Measurements from ENCODE around the gene MIGA2. TPM values are rescaled to one million over a fixed set of nuclear protein-coding genes. Genes with fewer than 3 reads are reported as not detected.
"Not testable (repeated sequence)": the region's sequence is repeated elsewhere in the genome, so short reads cannot be mapped to it uniquely, and the experiment has no call there.

Gene MIGA2, protein sequence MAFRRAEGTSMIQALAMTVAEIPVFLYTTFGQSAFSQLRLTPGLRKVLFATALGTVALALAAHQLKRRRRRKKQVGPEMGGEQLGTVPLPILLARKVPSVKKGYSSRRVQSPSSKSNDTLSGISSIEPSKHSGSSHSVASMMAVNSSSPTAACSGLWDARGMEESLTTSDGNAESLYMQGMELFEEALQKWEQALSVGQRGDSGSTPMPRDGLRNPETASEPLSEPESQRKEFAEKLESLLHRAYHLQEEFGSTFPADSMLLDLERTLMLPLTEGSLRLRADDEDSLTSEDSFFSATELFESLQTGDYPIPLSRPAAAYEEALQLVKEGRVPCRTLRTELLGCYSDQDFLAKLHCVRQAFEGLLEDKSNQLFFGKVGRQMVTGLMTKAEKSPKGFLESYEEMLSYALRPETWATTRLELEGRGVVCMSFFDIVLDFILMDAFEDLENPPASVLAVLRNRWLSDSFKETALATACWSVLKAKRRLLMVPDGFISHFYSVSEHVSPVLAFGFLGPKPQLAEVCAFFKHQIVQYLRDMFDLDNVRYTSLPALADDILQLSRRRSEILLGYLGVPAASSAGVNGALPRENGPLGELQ
- total RNA-seq: 18.4 TPM

DNA sequence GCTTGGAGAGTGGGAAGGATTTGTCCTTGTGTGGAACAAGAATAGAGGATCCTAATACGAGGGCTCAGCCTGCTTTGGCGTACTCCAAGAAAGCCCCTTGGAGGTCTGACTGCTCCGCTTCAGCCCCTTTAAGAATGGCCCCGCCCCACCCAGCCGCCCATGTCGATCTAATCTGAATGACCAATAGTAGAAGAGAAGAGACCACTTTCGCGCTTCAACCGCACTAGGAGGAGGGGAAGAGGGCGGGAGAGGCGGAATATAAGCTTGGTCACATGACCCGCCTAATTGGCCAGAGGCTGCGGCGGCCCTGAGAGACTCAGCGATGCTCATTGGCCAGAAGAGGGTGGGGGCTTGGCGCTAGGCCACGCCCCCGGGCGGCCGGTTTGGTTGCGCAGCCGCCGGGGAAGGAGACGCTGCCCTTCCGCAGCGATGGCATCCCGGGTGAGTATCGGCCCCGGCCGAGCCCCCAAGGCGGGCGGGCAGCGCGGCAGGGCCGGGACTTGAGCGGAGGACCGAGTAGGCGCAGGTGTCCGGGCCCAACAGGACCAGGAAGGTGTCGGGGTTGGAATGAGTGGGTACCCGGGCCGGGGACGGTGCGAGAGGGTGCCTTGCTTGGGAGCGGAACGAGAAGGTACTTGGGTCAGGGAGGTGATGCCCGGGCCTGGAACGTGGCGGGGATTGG lies at the start of gene MIGA2:
Gene MIGA2, plus strand, starts transcription at position 386 of the 682 bp plus-strand sequence. CDS start 3,969 bp downstream, outside the sequence.
- peak; percentile 97 for DNase-seq

DNA sequence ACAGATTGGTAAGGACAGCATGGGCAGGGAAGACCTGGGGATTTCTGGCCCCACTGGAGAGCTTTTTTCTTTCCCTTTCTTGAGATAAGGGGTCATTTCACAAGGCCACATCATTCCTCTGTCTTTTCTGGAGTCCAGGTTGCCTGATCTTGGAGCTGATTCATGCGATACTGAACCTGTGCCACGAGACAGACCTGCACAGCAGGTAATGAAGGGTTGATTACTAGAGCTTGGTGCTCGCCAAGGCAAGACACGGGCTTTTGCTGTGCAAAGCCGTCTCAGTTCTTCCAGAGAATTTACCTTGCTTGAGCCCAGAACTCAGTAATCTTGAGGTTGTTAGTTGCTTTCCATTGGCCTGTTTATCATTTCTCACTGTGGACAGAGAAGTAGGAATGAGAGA lies 49.8 kb upstream of the MIGA2 start:
- no peak for DNase-seq

DNA sequence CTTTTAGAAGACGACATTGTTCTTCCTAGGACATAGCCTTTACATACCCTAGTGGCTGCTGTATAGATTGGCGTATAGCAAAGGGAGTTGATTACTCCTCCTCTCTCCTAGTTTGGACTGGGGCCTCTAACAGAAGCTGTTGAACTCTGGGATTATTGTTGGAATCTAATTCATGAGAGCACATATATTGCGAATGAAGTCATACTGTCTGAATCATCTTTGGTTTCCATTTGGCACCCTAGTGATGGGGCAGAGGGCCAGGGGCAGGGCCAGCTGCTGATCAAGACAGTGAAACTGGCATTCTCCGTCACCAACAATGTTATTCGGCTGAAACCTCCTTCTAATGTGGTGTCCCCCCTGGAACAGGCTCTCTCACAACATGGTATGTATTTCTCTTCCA lies 48.6 kb upstream of the MIGA2 start:
- DNase-seq: no peak

DNA sequence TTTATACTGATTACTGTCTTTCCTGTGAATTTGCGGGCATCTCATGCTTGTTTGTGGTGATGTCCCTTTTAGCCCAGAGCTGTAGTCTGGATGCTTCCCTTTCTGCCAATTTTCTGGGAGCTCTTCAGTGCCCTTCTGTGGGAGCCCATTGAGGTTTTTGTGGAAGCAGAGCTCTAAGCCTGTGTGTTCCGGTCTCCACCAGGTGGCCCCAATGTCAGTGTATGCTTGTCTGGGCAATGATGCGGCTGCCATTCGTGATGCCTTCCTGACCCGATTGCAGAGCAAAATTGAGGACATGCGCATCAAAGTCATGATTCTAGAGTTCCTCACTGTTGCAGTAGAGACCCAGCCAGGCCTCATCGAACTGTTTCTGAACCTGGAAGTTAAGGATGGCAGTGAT lies 43.4 kb upstream of the MIGA2 start:
- peak; percentile 24 for DNase-seq

DNA sequence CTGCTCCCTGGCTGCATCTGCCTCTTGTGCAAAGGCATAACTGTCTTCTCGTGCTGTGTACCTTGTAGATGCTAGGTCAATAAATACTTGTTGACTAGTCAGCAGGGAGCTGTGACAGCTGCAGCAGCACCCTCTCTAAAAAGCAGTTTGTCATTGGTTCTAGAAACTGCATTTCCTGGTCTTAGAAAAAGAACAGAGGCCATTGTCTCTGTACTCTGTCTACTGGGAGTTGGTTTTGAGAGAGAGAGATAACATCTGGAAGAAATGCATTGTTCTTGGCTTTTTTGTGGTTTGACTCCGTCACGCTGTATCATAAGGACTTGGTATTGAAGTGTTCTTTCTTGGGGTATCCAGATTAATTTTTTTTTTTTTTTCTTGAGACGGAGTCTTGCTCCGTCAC lies 40.6 kb upstream of the MIGA2 start:
- DNase-seq: no peak

DNA sequence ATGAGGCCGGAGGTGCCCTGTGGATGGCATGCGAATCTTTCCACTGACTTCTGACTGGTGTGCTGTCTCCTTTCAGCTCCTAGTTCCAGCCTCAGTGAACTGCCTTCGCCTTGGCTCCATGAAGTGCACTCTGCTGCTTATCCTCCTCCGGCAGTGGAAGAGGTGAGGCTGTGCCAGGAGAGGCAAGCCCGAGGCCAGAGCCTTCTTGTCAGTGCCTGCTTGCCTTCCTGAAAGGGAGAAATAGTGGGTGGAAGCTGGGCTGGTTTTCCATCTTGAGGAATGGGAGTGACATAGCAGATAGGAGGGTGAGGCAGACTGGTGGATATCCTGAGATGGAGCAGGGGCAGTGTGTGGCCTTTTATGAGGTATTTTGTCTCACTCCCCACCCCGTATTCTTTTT lies 38.0 kb upstream of the MIGA2 start:
- no peak for DNase-seq

DNA sequence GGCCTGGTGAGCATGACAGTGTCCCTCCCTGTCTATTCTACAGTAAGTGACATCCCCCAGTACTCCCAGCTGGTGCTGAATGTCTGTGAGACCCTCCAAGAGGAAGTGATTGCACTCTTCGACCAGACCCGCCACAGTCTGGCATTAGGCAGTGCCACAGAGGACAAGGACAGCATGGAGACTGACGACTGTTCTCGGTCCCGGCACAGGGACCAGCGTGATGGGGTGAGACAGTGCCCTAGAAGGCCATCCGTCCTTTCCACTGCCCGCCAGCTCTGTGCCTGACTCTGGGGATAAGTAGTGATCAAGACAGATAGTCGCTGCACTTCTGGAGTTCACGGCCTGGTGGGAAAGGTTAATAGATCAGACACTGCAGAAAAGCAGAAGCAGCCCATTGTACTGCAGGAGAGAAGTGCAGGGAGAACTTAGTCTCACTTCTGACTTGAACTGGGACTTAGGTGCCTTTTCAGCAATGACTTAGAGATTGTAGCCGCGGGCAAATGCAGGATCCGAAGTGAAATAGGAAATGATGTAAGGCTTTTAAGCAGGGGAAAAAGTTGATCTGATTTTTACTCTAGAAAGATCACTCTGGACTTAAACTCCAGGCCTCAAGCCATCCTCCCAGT lies 36.7 kb upstream of the MIGA2 start:
- no peak for DNase-seq

DNA sequence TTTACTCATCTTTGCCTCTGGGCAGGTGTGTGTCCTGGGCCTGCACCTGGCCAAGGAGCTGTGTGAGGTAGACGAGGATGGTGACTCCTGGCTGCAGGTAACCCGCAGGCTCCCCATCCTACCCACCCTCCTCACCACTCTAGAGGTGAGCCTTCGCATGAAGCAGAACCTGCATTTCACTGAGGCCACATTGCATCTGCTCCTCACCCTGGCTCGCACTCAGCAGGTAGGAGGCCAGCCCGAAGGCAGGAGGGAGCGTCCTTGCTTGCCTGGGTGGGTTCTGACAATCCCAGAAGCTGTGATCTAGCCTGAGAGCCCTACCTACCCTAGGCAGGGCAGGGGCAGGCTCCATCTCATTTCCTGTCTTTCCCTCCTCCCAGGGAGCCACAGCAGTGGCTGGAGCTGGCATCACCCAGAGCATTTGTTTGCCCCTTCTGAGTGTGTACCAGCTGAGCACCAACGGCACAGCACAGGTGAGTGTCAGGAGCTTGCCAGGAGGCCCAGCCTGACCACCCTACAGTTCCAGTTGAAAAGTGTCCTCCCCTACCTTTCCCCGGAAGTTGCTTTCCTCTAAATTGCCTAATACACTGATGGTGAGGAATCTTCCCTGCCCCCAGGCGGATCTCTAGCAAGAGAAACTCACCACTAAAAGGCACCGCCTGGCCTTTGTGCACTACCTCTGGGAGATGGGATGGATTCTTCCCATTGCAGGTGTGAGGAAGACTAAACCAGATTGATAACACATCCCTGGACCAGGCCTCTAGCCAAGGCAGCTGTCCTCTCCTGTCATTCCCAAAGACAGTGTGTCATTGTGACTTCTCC lies 34.7 kb upstream of the MIGA2 start:
- no peak for DNase-seq

DNA sequence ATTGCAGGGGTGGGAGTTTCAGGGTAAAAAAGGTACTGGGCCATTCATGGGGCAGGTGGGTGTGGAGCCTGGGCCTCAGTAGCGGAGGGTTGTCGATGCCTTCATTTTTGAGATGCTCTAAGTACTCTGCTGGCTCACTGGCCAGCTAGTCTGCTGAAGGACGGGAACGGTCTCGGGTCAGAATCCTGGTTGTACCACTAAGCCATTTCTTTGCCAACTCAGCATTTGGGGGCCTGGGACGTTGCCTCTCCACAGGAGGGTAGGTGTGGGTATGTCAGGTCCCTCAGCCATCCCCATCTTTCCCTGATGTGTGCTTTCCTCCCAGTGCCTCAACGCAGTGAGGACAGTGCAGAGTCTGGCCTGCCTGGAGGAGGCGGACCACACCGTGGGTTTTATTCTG lies 33.4 kb upstream of the MIGA2 start:
- DNase-seq: no peak

DNA sequence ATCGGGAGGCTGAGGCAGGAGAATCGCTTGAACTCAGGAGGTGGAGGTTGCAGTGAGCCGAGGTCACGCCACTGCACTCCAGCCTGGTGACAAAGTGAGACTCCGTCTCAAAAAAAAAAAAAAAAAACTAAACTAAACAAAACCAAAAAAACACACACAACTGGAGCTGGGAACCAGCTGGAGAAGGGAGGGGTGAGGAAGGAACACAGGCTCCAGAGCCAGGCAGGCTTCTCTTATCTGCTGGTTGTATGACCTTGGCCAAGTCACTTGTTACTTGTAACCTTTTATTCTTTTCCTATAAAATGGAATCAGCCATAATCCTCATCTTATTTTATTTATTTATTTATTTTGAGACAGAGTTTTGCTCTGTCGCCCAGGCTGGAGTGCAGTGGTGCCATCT lies 32.3 kb upstream of the MIGA2 start:
- not testable (repeated sequence) for DNase-seq

DNA sequence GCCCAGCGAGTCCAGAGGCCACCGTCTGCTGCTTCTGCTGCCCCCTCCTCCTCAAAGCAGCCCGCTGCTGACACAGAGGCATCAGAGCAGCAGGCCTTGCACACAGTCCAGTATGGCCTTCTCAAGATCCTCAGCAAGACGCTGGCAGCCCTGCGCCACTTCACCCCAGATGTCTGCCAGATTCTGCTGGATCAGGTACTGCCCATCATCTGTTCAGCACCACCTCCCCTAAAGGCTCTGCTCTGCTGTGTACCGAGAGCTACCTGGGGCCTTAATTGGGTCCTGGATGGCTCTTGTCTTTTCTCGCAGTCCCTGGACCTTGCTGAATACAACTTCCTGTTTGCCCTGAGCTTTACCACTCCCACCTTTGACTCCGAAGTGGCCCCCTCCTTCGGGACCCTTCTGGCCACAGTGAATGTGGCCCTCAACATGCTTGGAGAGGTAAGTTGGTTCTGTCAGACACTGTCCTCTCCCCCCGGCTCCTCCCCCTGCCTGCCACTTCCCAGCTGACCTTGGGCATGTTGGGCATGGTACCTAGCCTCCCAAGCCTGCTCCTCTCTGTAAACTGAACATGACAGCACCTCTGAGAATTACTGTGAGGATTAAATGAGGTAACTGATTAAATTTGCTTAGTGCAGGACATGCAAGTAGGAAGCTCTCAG lies 31.0 kb upstream of the MIGA2 start:
- no peak for DNase-seq

DNA sequence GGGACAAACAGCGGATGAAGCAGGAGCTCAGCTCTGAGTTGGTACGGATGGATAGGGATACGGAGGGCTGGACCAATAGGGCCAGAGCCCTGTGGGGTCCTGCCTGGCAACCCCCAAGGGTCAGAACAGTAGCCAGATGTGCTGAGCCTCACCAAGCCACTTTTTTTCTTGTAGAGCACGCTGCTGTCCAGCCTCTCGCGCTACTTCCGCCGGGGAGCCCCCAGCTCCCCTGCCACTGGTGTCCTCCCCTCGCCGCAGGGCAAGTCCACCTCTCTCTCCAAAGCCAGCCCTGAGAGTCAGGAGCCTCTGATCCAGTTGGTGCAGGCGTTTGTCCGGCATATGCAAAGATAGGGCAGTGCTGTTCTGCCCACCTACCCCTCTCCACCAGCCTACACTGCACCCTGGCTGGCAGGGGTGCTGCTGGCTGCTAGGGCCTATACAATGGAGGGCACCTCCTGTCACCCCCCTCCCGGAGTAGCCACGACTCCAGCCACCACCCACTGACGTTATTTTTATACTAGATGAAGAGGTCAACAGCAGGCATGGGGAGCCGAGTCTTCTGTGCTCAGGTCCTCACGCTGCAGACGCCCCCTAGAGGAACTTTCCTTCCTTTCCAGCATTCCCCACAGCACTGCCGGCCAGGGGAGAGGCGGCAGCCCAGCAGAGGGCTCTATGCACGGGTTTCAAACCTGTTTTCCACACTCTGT lies 29.9 kb upstream of the MIGA2 start:
- DNase-seq: peak; percentile 68

DNA sequence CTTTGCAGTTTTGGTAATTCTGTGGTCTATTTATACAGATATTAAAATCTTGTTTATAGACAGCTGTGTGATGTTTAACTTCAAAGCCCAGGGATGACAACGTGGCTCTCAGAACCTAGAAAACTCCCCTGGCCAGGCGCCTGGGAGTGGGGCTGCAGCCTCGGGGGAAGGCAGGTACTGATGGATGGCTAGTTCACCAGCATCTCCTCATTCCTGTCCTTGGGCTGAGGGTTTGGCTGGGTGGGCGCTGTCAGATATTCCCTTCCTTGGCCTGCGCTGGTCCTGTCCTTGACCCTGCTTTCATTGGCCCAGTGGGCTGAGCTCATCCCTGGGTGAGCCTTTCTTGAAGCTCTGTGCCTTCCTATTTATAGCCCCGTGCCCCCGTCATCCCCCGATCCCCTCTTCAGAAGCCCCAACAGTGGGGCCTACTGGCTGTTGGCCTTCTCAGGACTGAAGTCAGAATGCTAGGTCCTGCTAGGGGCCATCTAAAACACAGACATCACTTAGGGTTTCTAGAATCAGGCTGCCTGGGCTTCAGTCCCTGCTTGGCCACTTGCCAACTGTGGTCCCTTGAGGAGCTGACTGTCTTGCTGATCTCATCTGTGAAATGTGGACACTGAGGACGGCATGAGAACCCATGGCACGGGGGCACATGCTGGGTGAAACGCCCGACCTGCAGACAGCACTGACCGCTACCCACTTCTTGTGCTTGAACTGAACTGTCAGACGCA lies 29.2 kb upstream of the MIGA2 start:
- no peak for DNase-seq

DNA sequence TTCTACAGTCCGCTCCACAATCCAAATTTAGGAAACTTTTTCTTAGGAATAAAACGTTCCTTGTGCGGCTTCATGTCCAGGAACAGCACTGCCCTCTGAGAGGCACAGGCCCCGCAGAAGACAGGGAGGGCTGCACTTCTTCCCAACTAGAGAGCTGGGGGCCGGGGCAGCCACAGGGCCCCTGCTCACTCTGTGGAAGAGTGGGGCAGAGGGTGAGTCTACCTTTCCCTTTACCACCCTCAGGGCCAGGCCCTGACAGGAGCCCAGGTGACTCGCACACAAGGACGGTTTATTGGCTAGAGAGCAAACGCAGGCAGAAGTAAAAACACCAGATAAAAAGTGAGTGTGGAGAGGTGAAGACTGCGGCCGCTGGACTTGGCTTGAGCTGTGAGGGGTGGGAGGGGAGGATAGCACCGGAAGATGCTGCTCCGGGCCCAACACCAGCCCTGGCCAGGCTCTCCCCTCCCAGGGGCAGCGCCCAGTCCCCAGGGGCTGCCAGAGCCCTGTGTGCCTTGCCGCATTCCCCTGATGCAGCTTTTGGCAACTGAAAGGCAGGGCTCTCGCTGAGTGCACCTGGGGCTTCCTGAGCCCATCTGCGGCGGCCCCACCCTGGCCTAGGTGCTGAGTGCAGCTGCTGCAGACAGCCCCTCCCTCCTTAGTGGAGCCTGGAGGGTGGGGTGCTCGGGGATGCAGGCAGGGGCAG lies 28.5 kb upstream of the MIGA2 start:
- DNase-seq: no peak

DNA sequence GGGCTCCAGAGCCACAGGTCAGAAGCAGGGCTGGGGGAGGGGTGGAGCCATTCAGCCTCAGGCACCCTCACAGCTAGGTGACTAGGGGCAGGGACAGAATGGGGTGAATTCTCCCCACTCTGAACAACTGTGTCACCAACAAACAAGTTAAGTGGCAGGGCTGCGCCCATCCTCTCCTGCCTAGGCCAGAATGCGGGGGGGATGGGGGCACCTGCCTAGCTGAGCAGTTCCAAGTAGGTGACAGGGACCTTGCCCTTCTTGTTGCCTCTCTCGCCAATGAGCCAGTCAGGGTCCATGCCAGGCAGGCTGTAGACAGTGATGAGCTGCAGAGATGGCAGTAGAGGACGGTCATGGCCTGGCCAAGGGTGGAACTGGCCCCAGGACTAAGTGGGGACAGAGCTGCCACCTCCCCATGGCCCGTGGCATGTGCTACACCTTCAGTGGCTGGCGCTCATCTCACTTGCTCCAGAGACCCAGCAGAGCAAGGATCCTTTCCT lies 27.9 kb upstream of the MIGA2 start:
- no peak for DNase-seq

DNA sequence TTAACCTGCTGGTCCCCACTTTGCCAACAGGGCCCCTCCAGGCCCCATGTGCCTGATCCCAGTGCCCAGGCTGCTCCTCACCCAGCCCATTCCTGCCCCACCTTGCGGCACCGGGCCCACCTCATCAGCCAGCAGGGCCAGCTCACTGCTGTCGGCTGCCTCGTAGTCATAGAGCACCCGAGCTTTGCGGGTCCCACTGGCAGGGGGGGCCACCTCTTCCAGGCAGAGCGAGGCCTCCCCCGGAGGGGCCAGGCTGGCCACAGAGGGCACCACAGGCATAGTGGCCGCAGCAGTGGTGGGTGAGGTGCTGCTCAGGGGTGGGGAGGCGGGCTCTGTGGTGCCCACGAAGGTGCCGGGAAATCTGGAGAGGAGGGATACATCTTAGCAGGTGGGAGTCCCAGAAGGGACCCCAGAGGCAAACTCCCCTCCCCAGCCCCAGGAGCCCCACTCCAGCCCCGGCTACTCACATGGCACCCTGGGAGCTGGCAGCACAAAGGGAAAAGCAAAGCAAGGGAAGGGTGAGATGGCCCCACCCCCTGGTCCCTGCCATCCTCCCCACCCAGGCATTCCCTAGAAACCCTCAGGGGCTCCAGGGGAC lies 27.3 kb upstream of the MIGA2 start:
- no peak for DNase-seq

DNA sequence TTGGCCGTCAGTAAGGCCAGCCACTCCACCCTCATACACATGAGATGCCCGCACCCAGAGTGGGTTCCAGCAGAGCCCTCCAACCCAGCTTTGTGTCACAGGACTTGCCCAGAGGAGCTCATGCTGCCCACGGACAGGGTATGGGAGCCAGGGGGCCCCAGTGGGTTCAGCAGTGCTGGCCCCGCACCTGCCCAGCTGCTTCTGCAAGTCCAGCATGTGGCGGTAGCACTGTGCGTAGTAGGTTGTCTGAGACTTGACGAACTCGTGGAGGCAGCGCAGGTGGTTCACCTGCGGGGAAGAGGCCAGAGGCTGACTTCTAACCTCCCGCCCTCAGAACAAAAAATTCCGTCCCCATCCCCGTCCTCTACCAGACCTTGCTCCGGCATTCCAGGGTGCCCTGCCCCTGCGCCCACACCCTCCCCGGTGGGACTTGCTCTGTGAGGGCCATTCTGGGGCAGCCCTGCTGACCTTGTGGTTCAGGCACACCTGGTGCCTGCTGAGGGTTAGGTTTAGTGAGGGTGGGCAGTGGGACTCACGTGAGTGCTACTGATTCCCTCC lies 26.8 kb upstream of the MIGA2 start:
- no peak for DNase-seq

DNA sequence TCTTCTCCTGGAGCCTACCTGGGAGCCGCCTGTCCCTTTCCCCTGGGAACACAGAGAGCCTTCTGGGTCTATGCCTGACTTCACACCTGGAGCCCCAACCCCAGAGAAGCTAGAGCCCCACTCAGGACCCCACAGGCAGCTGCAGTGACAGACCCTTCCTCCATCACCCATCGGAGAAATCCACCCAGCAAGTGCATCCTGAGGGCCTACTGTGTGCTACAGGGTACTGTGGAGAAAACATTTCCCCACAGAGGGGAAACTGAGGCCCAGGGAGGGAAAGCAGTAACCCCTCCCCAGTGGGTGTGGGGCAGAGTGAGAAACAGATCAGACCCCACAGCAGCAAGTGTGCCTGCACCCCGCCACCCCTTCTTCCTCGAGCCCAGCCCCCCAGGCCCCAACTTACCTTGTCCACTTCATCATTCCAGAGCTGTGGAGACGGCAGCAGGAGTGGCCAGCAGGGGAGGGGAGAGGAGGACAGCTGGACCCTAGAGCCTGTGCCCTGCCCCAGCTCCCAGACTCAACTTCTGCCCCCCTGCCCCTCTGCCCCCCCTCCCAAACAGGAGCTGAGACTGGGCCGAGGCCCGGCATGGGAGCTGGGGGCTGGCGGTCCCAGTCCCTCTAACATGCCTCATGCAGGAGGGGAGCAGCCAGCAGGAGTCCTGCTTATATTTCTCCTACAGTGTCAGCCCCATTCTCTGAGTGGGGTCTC lies 26.0 kb upstream of the MIGA2 start:
- no peak for DNase-seq
